Esophagus squamous epithelium (tissue), 4 donors: ENCODE data around the gene DIP2A.

Experiments used
- POLR2A ChIP-seq, 4 donors: fragments of 450-650 bp; IDR thresholded peaks; one replicate each; pipeline ENCODE4 v1.6.1; 2017; ENCODE audit warnings: antibody characterized with exemption in 4 of 4, mild to moderate bottlenecking in 4 of 4, moderate library complexity in 3 of 4
- TF ChIP-seq, protein P1 (sequence below), 6 experiments: fragments of 450-650 bp in 4 of 6; fragments of 200-600 bp in 2 of 6; sonication (generic) in 2 of 6; IDR thresholded peaks; one replicate each; pipeline ENCODE4 v1.5.1; 2016 to 2019; ENCODE audit warnings: antibody characterized with exemption in 6 of 6, mild to moderate bottlenecking in 4 of 6, moderate library complexity in 4 of 6

DNA sequence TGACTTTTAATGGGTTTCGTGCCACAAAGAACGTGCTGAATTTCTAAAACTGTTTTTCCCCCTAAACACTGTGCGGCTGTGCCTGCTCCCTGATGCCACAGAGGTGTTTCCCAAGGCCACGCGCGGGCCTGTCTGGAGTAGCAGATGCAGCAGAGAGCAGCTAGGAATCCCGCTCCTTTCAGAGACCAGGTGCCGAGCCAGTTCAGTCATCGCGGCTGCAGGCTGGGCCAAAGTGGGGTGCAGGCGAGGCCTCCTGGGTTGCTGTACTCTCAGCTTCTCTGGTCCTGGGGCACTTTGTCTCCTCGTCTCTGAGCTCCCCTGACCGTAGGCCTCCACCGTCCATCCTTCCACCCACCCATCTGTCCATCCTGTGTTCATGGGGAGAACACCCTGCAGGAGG is 17.4 kb upstream of the DIP2A start:
- TF ChIP-seq, protein P1, sequence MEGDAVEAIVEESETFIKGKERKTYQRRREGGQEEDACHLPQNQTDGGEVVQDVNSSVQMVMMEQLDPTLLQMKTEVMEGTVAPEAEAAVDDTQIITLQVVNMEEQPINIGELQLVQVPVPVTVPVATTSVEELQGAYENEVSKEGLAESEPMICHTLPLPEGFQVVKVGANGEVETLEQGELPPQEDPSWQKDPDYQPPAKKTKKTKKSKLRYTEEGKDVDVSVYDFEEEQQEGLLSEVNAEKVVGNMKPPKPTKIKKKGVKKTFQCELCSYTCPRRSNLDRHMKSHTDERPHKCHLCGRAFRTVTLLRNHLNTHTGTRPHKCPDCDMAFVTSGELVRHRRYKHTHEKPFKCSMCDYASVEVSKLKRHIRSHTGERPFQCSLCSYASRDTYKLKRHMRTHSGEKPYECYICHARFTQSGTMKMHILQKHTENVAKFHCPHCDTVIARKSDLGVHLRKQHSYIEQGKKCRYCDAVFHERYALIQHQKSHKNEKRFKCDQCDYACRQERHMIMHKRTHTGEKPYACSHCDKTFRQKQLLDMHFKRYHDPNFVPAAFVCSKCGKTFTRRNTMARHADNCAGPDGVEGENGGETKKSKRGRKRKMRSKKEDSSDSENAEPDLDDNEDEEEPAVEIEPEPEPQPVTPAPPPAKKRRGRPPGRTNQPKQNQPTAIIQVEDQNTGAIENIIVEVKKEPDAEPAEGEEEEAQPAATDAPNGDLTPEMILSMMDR (IDR thresholded peaks at IDR 0.05) = no peak
- TF ChIP-seq POLR2A (IDR thresholded peaks at IDR 0.05) = no peak
